B cell (primary cell): ENCODE results near the gene FBXO24. TPM values are rescaled to one million over a fixed set of nuclear protein-coding genes. Genes with fewer than 3 reads are reported as not detected.

Source experiments
- ATAC-seq: fragments of 200-7000 bp; cut with Tn5 transposase; one replicate; pipeline ENCODE4 v1.10.0; 2021; ENCODE audit warnings: low read depth, mild to moderate bottlenecking, moderate number of reproducible peaks, moderate library complexity
- CTCF ChIA-PET: fragments of 350-600 bp; sonication (Branson Sonifier 250); formaldehyde crosslinking; loops from one replicate; lab custom pipeline; 2021; ENCODE audit warnings: antibody characterized with exemption, inconsistent platforms; lab: Charles Lee
- POLR2A ChIA-PET: fragments of 350-600 bp; sonication (Branson Sonifier 250); formaldehyde crosslinking; loops from one replicate; lab custom pipeline; 2021; ENCODE audit warnings: antibody characterized with exemption; lab: Charles Lee
- DNase-seq: peaks from one replicate; pipeline ENCODE4 v3.0.0; 2013
- H2AFZ ChIP-seq: 2 replicates; pipeline ENCODE4 v1.6.1; 2012; ENCODE audit warnings: mild to moderate bottlenecking, low read depth, low read length; ENCODE audit not compliant: insufficient read depth, poor library complexity, severe bottlenecking
- H3K27ac ChIP-seq, 2 donors: 1 replicate in 1 of 2; 2 replicates in 1 of 2; pipeline ENCODE4 v1.5.1; 2012 to 2013; ENCODE audit warnings: low read length in 2 of 2, mild to moderate bottlenecking in 2 of 2, moderate library complexity in 1 of 2
- H3K27me3 ChIP-seq, 4 experiments: fragments of 200-600 bp in 1 of 4; sonication (generic) in 1 of 4; replicated peaks in 1 of 4; 1 replicate in 2 of 4; 2 replicates in 2 of 4; pipeline versions ENCODE4 v1.6.1 to v1.7.0; 2013 to 2016; ENCODE audit warnings: low read length in 3 of 4, mild to moderate bottlenecking in 2 of 4, mixed read lengths in 1 of 4, moderate library complexity in 1 of 4; ENCODE audit not compliant: insufficient read depth in 4 of 4, control insufficient read depth in 3 of 4; ENCODE audit errors: control extremely low read depth in 1 of 4
- H3K36me3 ChIP-seq, 2 experiments: replicated peaks in 1 of 2; 1 replicate in 1 of 2; 2 replicates in 1 of 2; pipeline versions ENCODE4 v1.6.1 to v1.7.1; 2013; ENCODE audit warnings: low read length in 1 of 2; ENCODE audit not compliant: insufficient read depth in 2 of 2, control insufficient read depth in 1 of 2; ENCODE audit errors: control extremely low read depth in 1 of 2, extremely low read depth in 1 of 2
- H3K4me1 ChIP-seq, 2 donors: fragments of 200-600 bp in 1 of 2; sonication (generic) in 1 of 2; 1 replicate in 1 of 2; 2 replicates in 1 of 2; pipeline versions ENCODE4 v1.5.1 to v1.6.1; 2013 to 2017; ENCODE audit warnings: low read length in 2 of 2; ENCODE audit not compliant: control insufficient read depth in 2 of 2, insufficient read depth in 2 of 2
- H3K4me2 ChIP-seq: replicated peaks from 2 replicates; pipeline ENCODE3; 2012; ENCODE audit warnings: mild to moderate bottlenecking, low read depth, low read length; ENCODE audit not compliant: poor library complexity, severe bottlenecking
- H3K4me3 ChIP-seq, 5 experiments: fragments of 200-600 bp in 1 of 5; sonication (generic) in 1 of 5; 1 replicate in 3 of 5; 2 replicates in 2 of 5; pipeline versions ENCODE4 v1.5.1 to v1.7.0; 2011 to 2016; ENCODE audit warnings: low read length in 4 of 5, mild to moderate bottlenecking in 4 of 5, low read depth in 2 of 5, control low read depth in 1 of 5, moderate library complexity in 1 of 5; ENCODE audit not compliant: insufficient read depth in 1 of 5; ENCODE audit errors: control extremely low read depth in 1 of 5, extremely low read depth in 1 of 5
- H3K79me2 ChIP-seq: fragments of 200-600 bp; sonication (generic); one replicate; pipeline ENCODE4 v1.6.0; 2016; ENCODE audit warnings: low read length; ENCODE audit not compliant: control insufficient read depth, insufficient read depth
- H3K9ac ChIP-seq: fragments of 200-600 bp; sonication (generic); 2 replicates; pipeline ENCODE4 v1.6.1; 2017; ENCODE audit warnings: mild to moderate bottlenecking, low read length, moderate library complexity
- H3K9me3 ChIP-seq, 3 donors: one replicate each; pipeline versions ENCODE4 v1.6.1 to v1.7.1; 2013; ENCODE audit warnings: low read length in 2 of 3; ENCODE audit not compliant: control insufficient read depth in 2 of 3, insufficient read depth in 1 of 3; ENCODE audit errors: control extremely low read depth in 1 of 3
- H4K20me1 ChIP-seq: 2 replicates; pipeline ENCODE4 v1.6.0; 2012; ENCODE audit warnings: mild to moderate bottlenecking, low read length; ENCODE audit not compliant: insufficient read depth, control insufficient read depth, poor library complexity, severe bottlenecking
- H3K27ac Mint-ChIP-seq: one replicate; pipeline ENCODE4 v1.8.0; 2021; ENCODE audit warnings: mixed read lengths
- H3K27me3 Mint-ChIP-seq: one replicate; pipeline ENCODE4 v1.8.0; 2021; ENCODE audit warnings: mixed read lengths
- H3K4me1 Mint-ChIP-seq: one replicate; pipeline ENCODE4 v1.8.0; 2021; ENCODE audit warnings: mixed read lengths
- H3K4me3 Mint-ChIP-seq: one replicate; pipeline ENCODE4 v1.8.0; 2021; ENCODE audit warnings: mixed read lengths
- H3K9me3 Mint-ChIP-seq: one replicate; pipeline ENCODE4 v1.8.0; 2022; ENCODE audit warnings: mixed read lengths; ENCODE audit not compliant: insufficient read depth
- CTCF ChIP-seq: fragments of 200-600 bp; IDR thresholded peaks from one replicate; pipeline ENCODE4 v1.8.0; 2022; ENCODE audit warnings: antibody characterized with exemption, mild to moderate bottlenecking
- EZH2 ChIP-seq: IDR thresholded peaks from 2 replicates; pipeline ENCODE4 v1.6.1; 2012; ENCODE audit warnings: borderline replicate concordance, low read depth, mild to moderate bottlenecking, moderate library complexity, low read length; ENCODE audit not compliant: insufficient read depth, poor library complexity, severe bottlenecking
- WGBS: methylation state at CpG from one replicate; pipeline ENCODE4 v1.1.5; 2013; ENCODE audit warnings: missing lambda C conversion rate; ENCODE audit not compliant: insufficient coverage; 5-methylcytosine and 5-hydroxymethylcytosine counted together
- intact Hi-C: fragments of 100-400 bp; cut with micrococcal nuclease; formaldehyde crosslinking; loops from one replicate; pipeline ENCODE4 v1.10.0; 2022
- polyA plus RNA-seq: library from polyadenylated mRNA; depleted of rRNA; stranded (reverse); fragments of >200 nt; gene quantifications from 2 replicates; pipeline ENCODE4 v1.2.3, GENCODE V29; 2012
- total RNA-seq, 2 donors: library from RNA; stranded (reverse); fragments of 120-200 nt in 1 of 2; gene quantifications; 1 replicate in 1 of 2; 2 replicates in 1 of 2; pipeline versions ENCODE4 v1.2.3 to v1.2.4, GENCODE V29; 2013 to 2022

FBXO24 gene
- total and polyA plus RNA-seq, 2 donors (not counting 1 experiment from before 2014, with no cell fraction given) = 1.2 to 1.6 TPM

- Histone ChIP-seq H3K4me2 (no peak overlapping the region), H2AFZ (no peak overlapping the region), H4K20me1 (peaks cover 91% of the 10 kb centered on the region), H3K9ac (no peak overlapping the region), H3K9me3 (no peaks in the 10 kb centered on the region), H3K27me3 (no peaks in the 10 kb centered on the region), H3K27ac (no peak overlapping the region), H3K36me3 (peaks cover 0 to 89% of the 10 kb centered on the region in 2 experiments), H3K79me2 (peaks cover 55% of the 10 kb centered on the region), H3K4me1 (peaks cover 13 to 16% of the 10 kb centered on the region in 2 donors), H3K4me3 (no peak overlapping the region)
- TF ChIP-seq CTCF = no peak
- no peak for TF ChIP-seq EZH2
- Mint-ChIP-seq H3K4me1 (peaks cover 18% of the 10 kb centered on the region), H3K4me3 (no peak overlapping the region), H3K27me3 (no peaks in the 10 kb centered on the region), H3K9me3 (no peaks in the 10 kb centered on the region), H3K27ac (no peak overlapping the region)
- intact Hi-C loops = no loop called here
- 99% methylated on average over 23 of the region's 28 CpGs for WGBS
- ChIA-PET CTCF (interaction anchor here (1.4 kb wide), 1 partner anchor 17 kb away, joined by 3 read pairs; no protein-coding TSS in a partner anchor), POLR2A (interaction anchor here (0.5 to 0.7 kb wide), 3 partner anchors 19 to 316 kb away, joined by 3 to 8 read pairs (median 4); no protein-coding TSS in a partner anchor)
- ATAC-seq (no peak), DNase-seq (no peak)
These were observed 7.6 kb upstream of the FBXO24 start for GRCh38 chr7:100578246-100579183.
